DND-41 (cell line): ENCODE data around the gene TLR4.

Source experiments
- EZH2 ChIP-seq: IDR thresholded peaks from 3 replicates; pipeline ENCODE4 v1.6.1; 2012; ENCODE audit warnings: borderline replicate concordance, low read depth, mild to moderate bottlenecking, moderate library complexity, low read length, inconsistent platforms; ENCODE audit not compliant: severe bottlenecking
- TF ChIP-seq, protein P1 (sequence below): IDR thresholded peaks from 2 replicates; pipeline ENCODE4 v1.5.1; 2012; ENCODE audit warnings: borderline replicate concordance, low read length, moderate library complexity, mild to moderate bottlenecking; ENCODE audit not compliant: poor library complexity, severe bottlenecking; ENCODE audit errors: extremely low read depth

DNA sequence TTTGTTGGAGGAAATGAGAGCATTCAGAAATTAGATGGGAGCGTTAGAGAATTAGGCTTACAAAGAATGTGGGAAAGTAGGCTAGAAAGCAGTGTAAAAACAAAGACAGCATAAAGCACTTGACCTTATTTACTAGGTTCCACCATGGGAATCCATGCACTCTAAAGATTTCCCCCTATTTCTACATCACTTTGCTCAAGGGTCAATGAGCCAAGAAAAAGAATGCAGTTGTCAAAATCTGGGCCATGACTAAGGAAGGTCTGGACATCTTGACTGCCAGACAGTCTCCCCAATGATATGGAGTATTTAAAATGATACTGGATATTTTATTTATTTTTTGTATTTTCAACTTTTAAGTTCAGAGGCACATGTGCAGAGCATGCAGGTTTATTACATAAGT, 3.4 kb downstream of the TLR4 start:
- TF ChIP-seq, protein P1, sequence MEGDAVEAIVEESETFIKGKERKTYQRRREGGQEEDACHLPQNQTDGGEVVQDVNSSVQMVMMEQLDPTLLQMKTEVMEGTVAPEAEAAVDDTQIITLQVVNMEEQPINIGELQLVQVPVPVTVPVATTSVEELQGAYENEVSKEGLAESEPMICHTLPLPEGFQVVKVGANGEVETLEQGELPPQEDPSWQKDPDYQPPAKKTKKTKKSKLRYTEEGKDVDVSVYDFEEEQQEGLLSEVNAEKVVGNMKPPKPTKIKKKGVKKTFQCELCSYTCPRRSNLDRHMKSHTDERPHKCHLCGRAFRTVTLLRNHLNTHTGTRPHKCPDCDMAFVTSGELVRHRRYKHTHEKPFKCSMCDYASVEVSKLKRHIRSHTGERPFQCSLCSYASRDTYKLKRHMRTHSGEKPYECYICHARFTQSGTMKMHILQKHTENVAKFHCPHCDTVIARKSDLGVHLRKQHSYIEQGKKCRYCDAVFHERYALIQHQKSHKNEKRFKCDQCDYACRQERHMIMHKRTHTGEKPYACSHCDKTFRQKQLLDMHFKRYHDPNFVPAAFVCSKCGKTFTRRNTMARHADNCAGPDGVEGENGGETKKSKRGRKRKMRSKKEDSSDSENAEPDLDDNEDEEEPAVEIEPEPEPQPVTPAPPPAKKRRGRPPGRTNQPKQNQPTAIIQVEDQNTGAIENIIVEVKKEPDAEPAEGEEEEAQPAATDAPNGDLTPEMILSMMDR: no peak
- no peak for TF ChIP-seq EZH2
